ENCODE results near the gene MAGIX. TPM values are rescaled to one million over a fixed set of nuclear protein-coding genes. Genes with fewer than 3 reads are reported as not detected.

Gene MAGIX
- total and polyA plus RNA-seq, 2 experiments from 2014 or later: 0.66 to 0.83 TPM

DNA sequence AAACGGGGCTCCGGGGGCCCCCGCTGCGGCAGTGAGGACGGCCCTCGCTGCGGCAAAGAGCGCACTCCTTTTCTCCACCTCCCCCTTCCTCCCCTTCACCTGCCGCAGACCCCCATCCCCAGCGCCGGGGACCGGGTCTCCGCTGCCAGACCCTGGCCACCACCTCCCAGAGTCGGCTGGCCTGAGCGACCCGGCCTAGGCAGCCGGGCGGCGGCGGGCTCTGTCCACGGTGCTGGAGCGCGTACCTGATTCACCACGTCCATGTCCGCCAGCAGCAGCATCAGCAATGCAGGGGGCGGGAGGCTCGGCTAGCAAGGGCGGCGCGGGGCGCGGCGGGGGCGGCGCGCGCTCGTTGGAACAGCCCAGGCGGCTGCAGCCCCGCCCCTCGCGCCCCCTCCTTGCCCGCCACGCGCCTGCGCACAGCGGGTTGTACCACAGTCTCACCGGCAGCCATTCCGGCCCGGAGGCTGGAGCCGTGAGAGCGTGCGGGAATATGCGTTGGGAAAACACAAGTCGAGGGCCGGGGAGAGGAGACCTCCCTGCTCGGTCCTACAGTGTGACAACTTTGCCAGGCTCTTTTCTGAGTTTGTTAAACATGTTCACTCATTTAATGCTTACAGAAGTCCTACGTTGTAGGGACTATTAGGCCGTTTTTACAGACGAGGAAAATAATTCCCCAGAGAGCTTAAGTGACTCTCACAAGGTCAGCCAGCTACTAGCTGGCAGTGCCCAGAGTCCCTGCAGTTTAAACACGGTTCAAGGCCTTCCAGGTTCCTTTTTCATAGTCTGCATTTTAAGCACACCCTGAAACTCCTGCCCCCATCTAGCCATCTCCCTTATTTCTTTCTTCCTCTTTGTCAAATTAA is 37.6 kb downstream of the MAGIX start, which contains the start of gene SYP (continued):
- TF ChIP-seq, protein P1, sequence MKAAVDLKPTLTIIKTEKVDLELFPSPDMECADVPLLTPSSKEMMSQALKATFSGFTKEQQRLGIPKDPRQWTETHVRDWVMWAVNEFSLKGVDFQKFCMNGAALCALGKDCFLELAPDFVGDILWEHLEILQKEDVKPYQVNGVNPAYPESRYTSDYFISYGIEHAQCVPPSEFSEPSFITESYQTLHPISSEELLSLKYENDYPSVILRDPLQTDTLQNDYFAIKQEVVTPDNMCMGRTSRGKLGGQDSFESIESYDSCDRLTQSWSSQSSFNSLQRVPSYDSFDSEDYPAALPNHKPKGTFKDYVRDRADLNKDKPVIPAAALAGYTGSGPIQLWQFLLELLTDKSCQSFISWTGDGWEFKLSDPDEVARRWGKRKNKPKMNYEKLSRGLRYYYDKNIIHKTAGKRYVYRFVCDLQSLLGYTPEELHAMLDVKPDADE (IDR thresholded peaks at IDR 0.05): no peak
- TF ChIP-seq EZH2 (IDR thresholded peaks at IDR 0.05; ENCODE audit: low read depth, unreplicated experiment): no peak
- TF ChIP-seq, protein P2, sequence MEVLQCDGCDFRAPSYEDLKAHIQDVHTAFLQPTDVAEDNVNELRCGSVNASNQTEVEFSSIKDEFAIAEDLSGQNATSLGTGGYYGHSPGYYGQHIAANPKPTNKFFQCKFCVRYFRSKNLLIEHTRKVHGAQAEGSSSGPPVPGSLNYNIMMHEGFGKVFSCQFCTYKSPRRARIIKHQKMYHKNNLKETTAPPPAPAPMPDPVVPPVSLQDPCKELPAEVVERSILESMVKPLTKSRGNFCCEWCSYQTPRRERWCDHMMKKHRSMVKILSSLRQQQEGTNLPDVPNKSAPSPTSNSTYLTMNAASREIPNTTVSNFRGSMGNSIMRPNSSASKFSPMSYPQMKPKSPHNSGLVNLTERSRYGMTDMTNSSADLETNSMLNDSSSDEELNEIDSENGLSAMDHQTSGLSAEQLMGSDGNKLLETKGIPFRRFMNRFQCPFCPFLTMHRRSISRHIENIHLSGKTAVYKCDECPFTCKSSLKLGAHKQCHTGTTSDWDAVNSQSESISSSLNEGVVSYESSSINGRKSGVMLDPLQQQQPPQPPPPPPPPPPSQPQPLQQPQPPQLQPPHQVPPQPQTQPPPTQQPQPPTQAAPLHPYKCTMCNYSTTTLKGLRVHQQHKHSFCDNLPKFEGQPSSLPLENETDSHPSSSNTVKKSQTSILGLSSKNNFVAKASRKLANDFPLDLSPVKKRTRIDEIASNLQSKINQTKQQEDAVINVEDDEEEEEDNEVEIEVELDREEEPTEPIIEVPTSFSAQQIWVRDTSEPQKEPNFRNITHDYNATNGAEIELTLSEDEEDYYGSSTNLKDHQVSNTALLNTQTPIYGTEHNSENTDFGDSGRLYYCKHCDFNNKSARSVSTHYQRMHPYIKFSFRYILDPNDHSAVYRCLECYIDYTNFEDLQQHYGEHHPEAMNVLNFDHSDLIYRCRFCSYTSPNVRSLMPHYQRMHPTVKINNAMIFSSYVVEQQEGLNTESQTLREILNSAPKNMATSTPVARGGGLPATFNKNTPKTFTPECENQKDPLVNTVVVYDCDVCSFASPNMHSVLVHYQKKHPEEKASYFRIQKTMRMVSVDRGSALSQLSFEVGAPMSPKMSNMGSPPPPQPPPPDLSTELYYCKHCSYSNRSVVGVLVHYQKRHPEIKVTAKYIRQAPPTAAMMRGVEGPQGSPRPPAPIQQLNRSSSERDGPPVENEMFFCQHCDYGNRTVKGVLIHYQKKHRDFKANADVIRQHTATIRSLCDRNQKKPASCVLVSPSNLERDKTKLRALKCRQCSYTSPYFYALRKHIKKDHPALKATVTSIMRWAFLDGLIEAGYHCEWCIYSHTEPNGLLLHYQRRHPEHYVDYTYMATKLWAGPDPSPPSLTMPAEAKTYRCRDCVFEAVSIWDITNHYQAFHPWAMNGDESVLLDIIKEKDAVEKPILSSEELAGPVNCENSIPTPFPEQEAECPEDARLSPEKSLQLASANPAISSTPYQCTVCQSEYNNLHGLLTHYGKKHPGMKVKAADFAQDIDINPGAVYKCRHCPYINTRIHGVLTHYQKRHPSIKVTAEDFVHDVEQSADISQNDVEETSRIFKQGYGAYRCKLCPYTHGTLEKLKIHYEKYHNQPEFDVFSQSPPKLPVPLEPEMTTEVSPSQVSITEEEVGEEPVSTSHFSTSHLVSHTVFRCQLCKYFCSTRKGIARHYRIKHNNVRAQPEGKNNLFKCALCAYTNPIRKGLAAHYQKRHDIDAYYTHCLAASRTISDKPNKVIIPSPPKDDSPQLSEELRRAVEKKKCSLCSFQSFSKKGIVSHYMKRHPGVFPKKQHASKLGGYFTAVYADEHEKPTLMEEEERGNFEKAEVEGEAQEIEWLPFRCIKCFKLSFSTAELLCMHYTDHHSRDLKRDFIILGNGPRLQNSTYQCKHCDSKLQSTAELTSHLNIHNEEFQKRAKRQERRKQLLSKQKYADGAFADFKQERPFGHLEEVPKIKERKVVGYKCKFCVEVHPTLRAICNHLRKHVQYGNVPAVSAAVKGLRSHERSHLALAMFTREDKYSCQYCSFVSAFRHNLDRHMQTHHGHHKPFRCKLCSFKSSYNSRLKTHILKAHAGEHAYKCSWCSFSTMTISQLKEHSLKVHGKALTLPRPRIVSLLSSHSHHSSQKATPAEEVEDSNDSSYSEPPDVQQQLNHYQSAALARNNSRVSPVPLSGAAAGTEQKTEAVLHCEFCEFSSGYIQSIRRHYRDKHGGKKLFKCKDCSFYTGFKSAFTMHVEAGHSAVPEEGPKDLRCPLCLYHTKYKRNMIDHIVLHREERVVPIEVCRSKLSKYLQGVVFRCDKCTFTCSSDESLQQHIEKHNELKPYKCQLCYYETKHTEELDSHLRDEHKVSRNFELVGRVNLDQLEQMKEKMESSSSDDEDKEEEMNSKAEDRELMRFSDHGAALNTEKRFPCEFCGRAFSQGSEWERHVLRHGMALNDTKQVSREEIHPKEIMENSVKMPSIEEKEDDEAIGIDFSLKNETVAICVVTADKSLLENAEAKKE (CRISPR knock-in tag; IDR thresholded peaks at IDR 0.05): no peak

DNA sequence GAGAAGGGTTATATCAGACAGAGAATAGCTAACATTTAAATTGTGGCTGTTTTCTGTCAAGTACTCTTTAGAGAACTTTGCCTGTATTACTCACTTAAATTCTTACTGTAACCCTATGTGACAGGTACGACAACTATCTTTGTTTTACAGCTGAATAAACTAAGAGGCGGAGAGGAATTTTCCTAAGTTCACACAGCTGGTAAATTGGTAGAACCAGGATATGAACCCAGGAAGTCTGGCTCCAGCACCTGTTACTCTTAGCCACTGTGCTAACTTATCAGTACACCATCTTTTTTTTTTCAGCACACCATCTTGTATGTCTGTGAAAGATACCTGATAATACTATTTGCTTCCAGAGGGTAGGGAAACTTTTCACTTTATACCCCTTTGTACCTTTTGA is 39.5 kb downstream of the MAGIX start:
- Mint-ChIP-seq H3K9me3 (no peaks in the 10 kb centered on the region), H3K27ac (no peak overlapping the region), H3K4me3 (no peak overlapping the region), H3K36me3 (ENCODE audit: low read depth) (no peaks in the 10 kb centered on the region; the same call in 2 of the 3 replicates), H3K4me1 (peaks cover 16% of the 10 kb centered on the region), H3K27me3 (ENCODE audit: insufficient read depth, low read depth, poor library complexity) (peaks cover 6% of the 10 kb centered on the region)
- TF ChIP-seq EZH2phosphoT487 (IDR thresholded peaks at IDR 0.05; ENCODE audit: unreplicated experiment) (no peak), ZNF114 (CRISPR knock-in tag; IDR thresholded peaks at IDR 0.05) (no peak), STAT1 (IDR thresholded peaks at IDR 0.05; ENCODE audit: unreplicated experiment) (no peak)
- TF ChIP-seq, protein P3, sequence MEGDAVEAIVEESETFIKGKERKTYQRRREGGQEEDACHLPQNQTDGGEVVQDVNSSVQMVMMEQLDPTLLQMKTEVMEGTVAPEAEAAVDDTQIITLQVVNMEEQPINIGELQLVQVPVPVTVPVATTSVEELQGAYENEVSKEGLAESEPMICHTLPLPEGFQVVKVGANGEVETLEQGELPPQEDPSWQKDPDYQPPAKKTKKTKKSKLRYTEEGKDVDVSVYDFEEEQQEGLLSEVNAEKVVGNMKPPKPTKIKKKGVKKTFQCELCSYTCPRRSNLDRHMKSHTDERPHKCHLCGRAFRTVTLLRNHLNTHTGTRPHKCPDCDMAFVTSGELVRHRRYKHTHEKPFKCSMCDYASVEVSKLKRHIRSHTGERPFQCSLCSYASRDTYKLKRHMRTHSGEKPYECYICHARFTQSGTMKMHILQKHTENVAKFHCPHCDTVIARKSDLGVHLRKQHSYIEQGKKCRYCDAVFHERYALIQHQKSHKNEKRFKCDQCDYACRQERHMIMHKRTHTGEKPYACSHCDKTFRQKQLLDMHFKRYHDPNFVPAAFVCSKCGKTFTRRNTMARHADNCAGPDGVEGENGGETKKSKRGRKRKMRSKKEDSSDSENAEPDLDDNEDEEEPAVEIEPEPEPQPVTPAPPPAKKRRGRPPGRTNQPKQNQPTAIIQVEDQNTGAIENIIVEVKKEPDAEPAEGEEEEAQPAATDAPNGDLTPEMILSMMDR (conservative IDR thresholded peaks at IDR 0.05; ENCODE audit: low read depth in 2 of 2): no peak
- ATAC-seq (no peak), DNase-seq (ENCODE audit: low spot score) (no peak)
- Histone ChIP-seq H3K4me2 (no peak overlapping the region), H3F3A (replicated peaks; ENCODE audit: low read depth) (no peaks in the 10 kb centered on the region), H3K9me2 (ENCODE audit: insufficient read depth) (no peaks in the 10 kb centered on the region), H3K79me2 (replicated peaks; ENCODE audit: insufficient read depth) (no peaks in the 10 kb centered on the region), H3K27ac (ENCODE audit: low read depth) (no peak overlapping the region), H3K27me3 (ENCODE audit: insufficient read depth) (no peaks in the 10 kb centered on the region), H3K36me3 (ENCODE audit: insufficient read depth) (no peaks in the 10 kb centered on the region), H2AFZ (no peak overlapping the region), H3K4me1 (ENCODE audit: insufficient read depth) (no peaks in the 10 kb centered on the region), H4K20me1 (replicated peaks; ENCODE audit: insufficient read depth) (no peaks in the 10 kb centered on the region), H3K4me3 (no peak overlapping the region)
